GM19099 (cell line): ENCODE results near the gene GALNT14.

Experiments
- POLR2A ChIP-seq: IDR thresholded peaks from 3 replicates; pipeline ENCODE4 v1.6.1; 2011; ENCODE audit warnings: low read depth; ENCODE audit not compliant: insufficient read length; ENCODE audit errors: extremely low read depth

Gene GALNT14

GRCh38 chr2:31055938-31056337 is 82.3 kb downstream of the GALNT14 start:
- TF ChIP-seq POLR2A: no peak

GRCh38 chr2:31054842-31055388 is 83.3 kb downstream of the GALNT14 start:
- TF ChIP-seq POLR2A: no peak

- no peak for TF ChIP-seq POLR2A
Measured at GRCh38 chr2:31053929-31054782, 84.1 kb downstream of the GALNT14 start.

GRCh38 chr2:31052284-31052683 is 86.0 kb downstream of the GALNT14 start:
- TF ChIP-seq POLR2A: no peak

- no peak for TF ChIP-seq POLR2A
Measured at GRCh38 chr2:31051258-31052140, 86.7 kb downstream of the GALNT14 start.

- no peak for TF ChIP-seq POLR2A
Measured at GRCh38 chr2:31049916-31050588, 88.2 kb downstream of the GALNT14 start.

- no peak for TF ChIP-seq POLR2A
Measured at GRCh38 chr2:31049264-31049663, 89.0 kb downstream of the GALNT14 start.

GRCh38 chr2:31047599-31047998 is 90.6 kb downstream of the GALNT14 start:
- TF ChIP-seq POLR2A: no peak

- TF ChIP-seq POLR2A: no peak
Measured at GRCh38 chr2:31038385-31038784, 99.9 kb downstream of the GALNT14 start.

- TF ChIP-seq POLR2A: no peak
Measured at GRCh38 chr2:31037058-31037457, 101.2 kb downstream of the GALNT14 start.

GRCh38 chr2:31033032-31033431 is 105.2 kb downstream of the GALNT14 start:
- TF ChIP-seq POLR2A: no peak

- TF ChIP-seq POLR2A: no peak
Measured at GRCh38 chr2:31032475-31032874, 105.8 kb downstream of the GALNT14 start.

GRCh38 chr2:31031132-31031706 is 107.0 kb downstream of the GALNT14 start:
- no peak for TF ChIP-seq POLR2A

GRCh38 chr2:31028417-31028816 is 109.8 kb downstream of the GALNT14 start:
- TF ChIP-seq POLR2A: no peak

- no peak for TF ChIP-seq POLR2A
Measured at GRCh38 chr2:31027549-31027948, 110.7 kb downstream of the GALNT14 start.
